ENCODE measurements around the gene ARFGEF3.

GRCh38 chr6:138275976-138276375, 114.2 kb downstream of the ARFGEF3 start:
- TF ChIP-seq, protein P1, sequence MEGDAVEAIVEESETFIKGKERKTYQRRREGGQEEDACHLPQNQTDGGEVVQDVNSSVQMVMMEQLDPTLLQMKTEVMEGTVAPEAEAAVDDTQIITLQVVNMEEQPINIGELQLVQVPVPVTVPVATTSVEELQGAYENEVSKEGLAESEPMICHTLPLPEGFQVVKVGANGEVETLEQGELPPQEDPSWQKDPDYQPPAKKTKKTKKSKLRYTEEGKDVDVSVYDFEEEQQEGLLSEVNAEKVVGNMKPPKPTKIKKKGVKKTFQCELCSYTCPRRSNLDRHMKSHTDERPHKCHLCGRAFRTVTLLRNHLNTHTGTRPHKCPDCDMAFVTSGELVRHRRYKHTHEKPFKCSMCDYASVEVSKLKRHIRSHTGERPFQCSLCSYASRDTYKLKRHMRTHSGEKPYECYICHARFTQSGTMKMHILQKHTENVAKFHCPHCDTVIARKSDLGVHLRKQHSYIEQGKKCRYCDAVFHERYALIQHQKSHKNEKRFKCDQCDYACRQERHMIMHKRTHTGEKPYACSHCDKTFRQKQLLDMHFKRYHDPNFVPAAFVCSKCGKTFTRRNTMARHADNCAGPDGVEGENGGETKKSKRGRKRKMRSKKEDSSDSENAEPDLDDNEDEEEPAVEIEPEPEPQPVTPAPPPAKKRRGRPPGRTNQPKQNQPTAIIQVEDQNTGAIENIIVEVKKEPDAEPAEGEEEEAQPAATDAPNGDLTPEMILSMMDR (conservative IDR thresholded peaks at IDR 0.05 in 1 of 2, IDR thresholded peaks at IDR 0.05 in 1 of 2; ENCODE audit: extremely low read depth in 1 of 2, insufficient read depth in 1 of 2, low read depth in 1 of 2, low read length in 2 of 2): no peak
- no peak for TF ChIP-seq EZH2 (IDR thresholded peaks at IDR 0.05; ENCODE audit: borderline replicate concordance, low read length)
